ENCODE measurements around the gene CDKAL1.

CDKAL1 gene

DNA sequence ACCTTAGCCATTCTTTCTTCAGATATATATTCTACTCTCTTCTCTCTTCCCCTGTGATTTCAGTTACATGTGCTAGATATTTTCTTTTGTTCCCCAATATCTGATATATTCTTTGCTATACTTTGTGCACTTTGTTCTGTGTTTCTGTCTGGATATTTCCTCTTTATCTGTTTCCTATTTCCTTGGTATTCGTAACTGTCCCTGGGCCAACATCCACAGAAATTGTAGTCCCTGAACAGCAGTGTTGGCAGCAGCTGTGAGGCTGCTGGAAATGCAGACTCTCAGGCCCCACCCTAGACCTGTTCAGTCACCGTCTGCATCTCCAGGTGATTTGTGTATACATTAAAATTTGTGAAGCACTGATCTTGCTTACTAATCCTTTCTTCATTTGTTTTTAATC is 536.4 kb downstream of the CDKAL1 start:
- no peaks in the 10 kb centered on the region for H3K36me3 ChIP-seq (ENCODE audit: low read depth)
- ATAC-seq (ENCODE audit: low read depth) (no peak), DNase-seq (ENCODE audit: low spot score) (no peak)
- no peak overlapping the region for H3K27ac ChIP-seq (ENCODE audit: poor library complexity, severe bottlenecking)
- H3K9me3 ChIP-seq (ENCODE audit: severe bottlenecking) = peaks cover 4% of the 10 kb centered on the region
- TF ChIP-seq, protein P1, sequence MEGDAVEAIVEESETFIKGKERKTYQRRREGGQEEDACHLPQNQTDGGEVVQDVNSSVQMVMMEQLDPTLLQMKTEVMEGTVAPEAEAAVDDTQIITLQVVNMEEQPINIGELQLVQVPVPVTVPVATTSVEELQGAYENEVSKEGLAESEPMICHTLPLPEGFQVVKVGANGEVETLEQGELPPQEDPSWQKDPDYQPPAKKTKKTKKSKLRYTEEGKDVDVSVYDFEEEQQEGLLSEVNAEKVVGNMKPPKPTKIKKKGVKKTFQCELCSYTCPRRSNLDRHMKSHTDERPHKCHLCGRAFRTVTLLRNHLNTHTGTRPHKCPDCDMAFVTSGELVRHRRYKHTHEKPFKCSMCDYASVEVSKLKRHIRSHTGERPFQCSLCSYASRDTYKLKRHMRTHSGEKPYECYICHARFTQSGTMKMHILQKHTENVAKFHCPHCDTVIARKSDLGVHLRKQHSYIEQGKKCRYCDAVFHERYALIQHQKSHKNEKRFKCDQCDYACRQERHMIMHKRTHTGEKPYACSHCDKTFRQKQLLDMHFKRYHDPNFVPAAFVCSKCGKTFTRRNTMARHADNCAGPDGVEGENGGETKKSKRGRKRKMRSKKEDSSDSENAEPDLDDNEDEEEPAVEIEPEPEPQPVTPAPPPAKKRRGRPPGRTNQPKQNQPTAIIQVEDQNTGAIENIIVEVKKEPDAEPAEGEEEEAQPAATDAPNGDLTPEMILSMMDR (IDR thresholded peaks at IDR 0.05; ENCODE audit: poor library complexity, severe bottlenecking) = no peak
- H3K4me3 ChIP-seq (ENCODE audit: severe bottlenecking) = no peak overlapping the region
- H3K27me3 ChIP-seq (ENCODE audit: insufficient read depth, poor library complexity, severe bottlenecking) = no peaks in the 10 kb centered on the region
- H3K4me1 ChIP-seq (ENCODE audit: insufficient read depth, poor library complexity, severe bottlenecking) = no peaks in the 10 kb centered on the region

DNA sequence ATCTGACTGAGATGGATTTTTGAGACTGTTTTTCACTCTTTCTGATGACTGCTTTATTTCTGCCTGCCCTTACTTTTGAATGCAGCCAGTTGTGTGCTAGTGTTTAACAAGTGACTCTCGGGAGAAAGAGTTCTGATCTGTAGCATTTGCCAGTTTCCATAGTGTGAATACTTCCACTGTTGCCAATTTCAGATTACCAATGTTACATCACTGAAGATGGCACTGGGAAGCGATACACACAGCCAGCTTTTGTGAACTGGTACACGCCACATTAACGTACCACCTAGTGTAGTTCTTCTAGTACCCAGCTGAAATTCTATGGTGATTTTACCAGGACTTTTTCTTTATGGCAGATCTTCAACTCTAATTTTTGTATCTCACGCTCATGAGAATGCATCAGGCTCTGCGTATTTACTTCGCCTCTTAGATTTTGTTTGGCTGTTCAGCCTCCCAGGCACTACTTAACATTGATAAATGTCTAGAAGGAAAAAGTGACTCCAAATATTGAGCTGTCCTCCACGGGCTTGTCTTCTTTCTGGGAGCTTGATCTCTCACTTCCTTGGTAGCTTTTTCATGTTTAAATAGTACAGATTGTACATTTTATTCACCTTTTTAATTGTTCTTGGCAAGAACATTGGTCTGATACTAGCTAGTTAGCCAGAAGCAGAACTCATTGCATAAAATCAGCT is 537.7 kb downstream of the CDKAL1 start:
- Histone ChIP-seq H3K27me3 (ENCODE audit: insufficient read depth, poor library complexity, severe bottlenecking) (no peaks in the 10 kb centered on the region), H3K4me3 (ENCODE audit: severe bottlenecking) (no peak overlapping the region), H3K9me3 (ENCODE audit: severe bottlenecking) (peaks cover 4% of the 10 kb centered on the region), H3K27ac (ENCODE audit: poor library complexity, severe bottlenecking) (no peak overlapping the region), H3K36me3 (ENCODE audit: low read depth) (no peaks in the 10 kb centered on the region), H3K4me1 (ENCODE audit: insufficient read depth, poor library complexity, severe bottlenecking) (no peaks in the 10 kb centered on the region)
- no peak for DNase-seq (ENCODE audit: low spot score)
- ATAC-seq (ENCODE audit: low read depth) = no peak
- TF ChIP-seq, protein P1 (IDR thresholded peaks at IDR 0.05; ENCODE audit: poor library complexity, severe bottlenecking) = no peak

DNA sequence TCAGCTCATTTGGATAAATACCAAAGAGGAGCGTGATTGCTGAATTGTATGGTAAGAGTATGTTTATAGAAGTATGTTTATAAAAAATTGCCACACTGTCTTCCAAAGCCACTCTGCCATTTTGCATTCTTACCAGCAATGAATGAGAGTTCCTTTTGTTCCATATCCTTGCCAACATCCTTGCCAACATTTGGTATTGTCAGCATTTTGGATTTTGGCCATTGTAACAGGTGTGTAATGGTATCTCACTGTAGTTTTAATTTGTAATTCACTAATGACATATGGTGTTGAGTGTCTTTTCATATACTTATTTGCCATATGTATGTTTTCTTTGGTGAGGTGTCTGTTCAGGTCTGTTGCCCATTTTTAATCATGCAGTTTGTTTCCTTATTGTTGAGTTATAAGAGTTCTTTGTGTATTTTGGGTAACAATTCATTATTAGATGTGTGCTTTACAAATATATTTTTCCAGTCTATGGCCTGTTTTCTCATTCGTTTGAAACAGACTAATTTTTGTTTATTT is 539.1 kb downstream of the CDKAL1 start:
- DNase-seq (ENCODE audit: low spot score) (no peak), ATAC-seq (ENCODE audit: low read depth) (no peak)
- TF ChIP-seq, protein P1 (IDR thresholded peaks at IDR 0.05; ENCODE audit: poor library complexity, severe bottlenecking) = no peak
- no peaks in the 10 kb centered on the region for H3K27me3 ChIP-seq (ENCODE audit: insufficient read depth, poor library complexity, severe bottlenecking)
- peaks cover 4% of the 10 kb centered on the region for H3K9me3 ChIP-seq (ENCODE audit: severe bottlenecking)
- no peaks in the 10 kb centered on the region for H3K4me1 ChIP-seq (ENCODE audit: insufficient read depth, poor library complexity, severe bottlenecking)
- H3K27ac ChIP-seq (ENCODE audit: poor library complexity, severe bottlenecking) = no peak overlapping the region
- H3K36me3 ChIP-seq (ENCODE audit: low read depth) = no peaks in the 10 kb centered on the region
- no peak overlapping the region for H3K4me3 ChIP-seq (ENCODE audit: severe bottlenecking)

DNA sequence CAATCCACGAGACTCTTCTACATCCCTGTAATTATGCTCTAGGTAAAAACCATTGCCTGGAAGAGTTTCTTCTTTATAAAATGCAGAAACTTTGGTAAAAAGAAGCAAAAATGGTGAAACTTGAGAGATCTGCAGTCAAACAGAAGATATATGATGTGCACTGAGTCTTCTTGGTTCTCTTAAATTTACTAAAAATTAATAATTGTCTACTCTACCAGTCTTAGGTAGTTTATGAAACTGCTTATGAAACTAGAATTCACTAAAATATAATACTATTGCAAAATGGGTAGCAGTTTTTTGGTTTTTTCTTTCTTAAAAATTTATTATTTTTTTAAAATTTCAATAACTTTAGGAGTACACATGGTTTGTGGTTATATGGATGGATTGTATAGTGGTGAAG is 540.2 kb downstream of the CDKAL1 start:
- no peak for DNase-seq (ENCODE audit: low spot score)
- Histone ChIP-seq H3K4me3 (ENCODE audit: severe bottlenecking) (no peak overlapping the region), H3K9me3 (ENCODE audit: severe bottlenecking) (peaks cover 4% of the 10 kb centered on the region), H3K36me3 (ENCODE audit: low read depth) (no peaks in the 10 kb centered on the region), H3K4me1 (ENCODE audit: insufficient read depth, poor library complexity, severe bottlenecking) (no peaks in the 10 kb centered on the region), H3K27me3 (ENCODE audit: insufficient read depth, poor library complexity, severe bottlenecking) (no peaks in the 10 kb centered on the region), H3K27ac (ENCODE audit: poor library complexity, severe bottlenecking) (no peak overlapping the region)
- TF ChIP-seq, protein P1 (IDR thresholded peaks at IDR 0.05; ENCODE audit: poor library complexity, severe bottlenecking) = no peak
- no peak for ATAC-seq (ENCODE audit: low read depth)

DNA sequence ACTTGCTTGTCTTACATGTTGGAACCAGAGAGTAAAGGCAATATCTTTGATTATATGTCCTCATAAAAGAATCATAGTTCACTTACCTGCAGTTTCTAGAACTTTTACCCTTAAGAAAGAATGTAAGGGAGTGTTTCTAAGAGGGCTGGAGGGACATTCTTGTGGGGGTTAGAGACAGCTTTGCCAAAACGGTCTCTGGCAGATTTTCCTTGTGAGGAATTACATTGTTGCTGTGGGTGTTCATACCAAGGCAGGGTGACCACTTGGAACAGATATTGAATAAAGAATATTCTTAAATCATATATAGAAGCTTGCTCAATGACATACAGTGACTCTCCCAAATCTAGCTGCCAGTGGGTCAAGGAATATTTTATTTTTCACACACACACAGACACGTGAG is 541.7 kb downstream of the CDKAL1 start:
- H3K27me3 ChIP-seq (ENCODE audit: insufficient read depth, poor library complexity, severe bottlenecking) = no peaks in the 10 kb centered on the region
- no peak for DNase-seq (ENCODE audit: low spot score)
- TF ChIP-seq, protein P1 (IDR thresholded peaks at IDR 0.05; ENCODE audit: poor library complexity, severe bottlenecking) = no peak
- no peak overlapping the region for H3K27ac ChIP-seq (ENCODE audit: poor library complexity, severe bottlenecking)
- peaks cover 4% of the 10 kb centered on the region for H3K9me3 ChIP-seq (ENCODE audit: severe bottlenecking)
- no peaks in the 10 kb centered on the region for H3K4me1 ChIP-seq (ENCODE audit: insufficient read depth, poor library complexity, severe bottlenecking)
- no peaks in the 10 kb centered on the region for H3K36me3 ChIP-seq (ENCODE audit: low read depth)
- H3K4me3 ChIP-seq (ENCODE audit: severe bottlenecking) = no peak overlapping the region
- no peak for ATAC-seq (ENCODE audit: low read depth)
